Measurements from ENCODE around the gene GTF2IRD1. TPM values are rescaled to one million over a fixed set of nuclear protein-coding genes. Genes with fewer than 3 reads are reported as not detected.
A peak's percentile ranks its signal among the peaks of the same experiment; 100 is the strongest.

The GTF2IRD1 gene
- total and polyA plus RNA-seq, 9 of the 15 experiments (the other 6 are each of a cell fraction or from before 2014, with no cell fraction given): 9.1 to 30.2 (median 14.0) TPM

GRCh38 chr7:74479066-74479781 is 25.5 kb downstream of the GTF2IRD1 start:
- no peaks in the 10 kb centered on the region for H3K9me3 ChIP-seq (replicated peaks; ENCODE audit: control insufficient read depth, insufficient read depth, low read depth, low read length)
- no peak for ATAC-seq
- TF ChIP-seq ZFP36 (IDR thresholded peaks at IDR 0.05; ENCODE audit: low read depth, low read length, partially characterized antibody) (peak; percentile 75), EGR1 (conservative IDR thresholded peaks at IDR 0.05) (0 out of 2 replicates have a peak, but pooled peaks have one; percentile 6), FOXP4 (CRISPR knock-in tag; IDR thresholded peaks at IDR 0.05; ENCODE audit: borderline replicate concordance) (no peak)
- in situ Hi-C loops (cut with MboI) (no loop called here), intact Hi-C loops (cut with micrococcal nuclease) (no loop called here)
- no peak for DNase-seq (ENCODE audit: extremely low read depth in 1 of 4, low spot score in 3 of 4)
- CTCF ChIA-PET (ENCODE audit: low intra/inter-chr PET ratio): no interaction called here
- H4K20me1 ChIP-seq (replicated peaks; ENCODE audit: control insufficient read depth, insufficient read depth, low read length): peaks cover 19% of the 10 kb centered on the region
- FAIRE-seq: no peak
- no TSS peak for BruUV-seq (replicated peaks)
- H3K79me2 ChIP-seq (ENCODE audit: control insufficient read depth, insufficient read depth, low read length): no peaks in the 10 kb centered on the region; the same call in 1 of the 3 replicates
- H3K4me3 ChIP-seq: no peak overlapping the region
- H3K9ac ChIP-seq (ENCODE audit: insufficient read depth in 1 of 2, low read depth in 2 of 2, low read length in 2 of 2): peak overlapping the region in 1 of 2 experiments; percentile 40; a peak in 1 of 4 replicates
- H3K4me2 ChIP-seq (ENCODE audit: insufficient read depth, low read length): no peak overlapping the region
- no peak overlapping the region for H3K27ac ChIP-seq (ENCODE audit: extremely low read depth, low read depth, low read length)
- H3K36me3 ChIP-seq (ENCODE audit: control insufficient read depth, insufficient read depth, low read length): peaks cover 2% of the 10 kb centered on the region; the same call in 1 of the 3 replicates
- peaks cover 8 to 31% of the 10 kb centered on the region in 2 experiments; a peak in 4 of 5 replicates for H3K4me1 ChIP-seq (replicated peaks in 1 of 2; ENCODE audit: control insufficient read depth in 2 of 2, insufficient read depth in 2 of 2, low read length in 2 of 2)
- H2AFZ ChIP-seq (ENCODE audit: low read depth, low read length): no peak overlapping the region
- H3K9me1 ChIP-seq (ENCODE audit: control insufficient read depth, insufficient read depth, low read length): no peaks in the 10 kb centered on the region
- WGBS (ENCODE audit: insufficient coverage, low coverage, missing lambda C conversion rate): 68% methylated on average over 14 of the region's 19 CpGs
- H3K27me3 ChIP-seq (ENCODE audit: control insufficient read depth in 2 of 2, insufficient read depth in 2 of 2, low read length in 2 of 2): no peaks in the 10 kb centered on the region
- POLR2A ChIA-PET: interaction anchor here (1.4 kb wide), 1 partner anchor 9 kb away, joined by 7 read pairs; no protein-coding TSS in a partner anchor
